Mammary epithelial cell (primary cell): ENCODE results near the gene BRPF3.

Experiments used
- CTCF ChIP-seq, 2 donors: IDR thresholded peaks in 1 of 2; conservative IDR thresholded peaks in 1 of 2; 2 replicates each; pipeline ENCODE4 v1.5.1; 2011 to 2012; ENCODE audit warnings: inconsistent platforms in 2 of 2, low read length in 2 of 2, mild to moderate bottlenecking in 2 of 2, control low read depth in 1 of 2, low read depth in 1 of 2; ENCODE audit not compliant: insufficient read depth in 1 of 2; ENCODE audit errors: extremely low read depth in 1 of 2
- EZH2 ChIP-seq: IDR thresholded peaks from 2 replicates; pipeline ENCODE4 v1.6.1; 2012; ENCODE audit warnings: low read length, inconsistent platforms, borderline replicate concordance

GRCh38 chr6:36169023-36170007 is 27.2 kb upstream of the BRPF3 start:
- TF ChIP-seq CTCF (conservative IDR thresholded peaks at IDR 0.05 in 1 of 2, IDR thresholded peaks at IDR 0.05 in 1 of 2; ENCODE audit: extremely low read depth in 1 of 2, insufficient read depth in 1 of 2, low read depth in 1 of 2, low read length in 2 of 2): no peak
- TF ChIP-seq EZH2: no peak
